MCF 10A (cell line): ENCODE results near the gene SYNDIG1L. TPM values are rescaled to one million over a fixed set of nuclear protein-coding genes. Genes with fewer than 3 reads are reported as not detected.

Experiments
- BruUV-seq: library from RNA; stranded (reverse); fragments of 400-500 nt; replicated peaks from 2 replicates; lab custom pipeline; 2021; lab: Mats Ljungman, UMichigan
- CTCF ChIA-PET: fragments of 300-600 bp; sonication (Branson Sonifier 250); formaldehyde crosslinking; extraction: SDS; loops from one replicate; lab custom pipeline; 2021; ENCODE audit warnings: antibody characterized with exemption, inconsistent platforms; lab: Yijun Ruan, JAX
- POLR2A ChIA-PET: fragments of 300-600, 350-650 bp; sonication (Branson Sonifier 250); formaldehyde crosslinking; extraction: SDS; loops from one replicate; lab custom pipeline; 2020; ENCODE audit warnings: antibody characterized with exemption, inconsistent platforms; lab: Yijun Ruan, JAX
- DNase-seq: peaks from one replicate; pipeline ENCODE4 v3.0.0-alpha.2; 2018; ENCODE audit not compliant: unreplicated experiment
- H3K27ac Mint-ChIP-seq: one replicate; pipeline ENCODE4 v1.8.0; 2022; ENCODE audit warnings: mild to moderate bottlenecking, low read depth, mixed read lengths; ENCODE audit not compliant: unreplicated experiment
- H3K27me3 Mint-ChIP-seq: one replicate; pipeline ENCODE4 v1.8.0; 2022; ENCODE audit warnings: mixed read lengths; ENCODE audit not compliant: insufficient read depth, unreplicated experiment
- H3K36me3 Mint-ChIP-seq: one replicate; pipeline ENCODE4 v1.8.0; 2022; ENCODE audit warnings: mild to moderate bottlenecking, moderate library complexity, mixed read lengths; ENCODE audit not compliant: insufficient read depth, unreplicated experiment
- H3K4me1 Mint-ChIP-seq: one replicate; pipeline ENCODE4 v1.8.0; 2022; ENCODE audit warnings: mixed read lengths; ENCODE audit not compliant: insufficient read depth, unreplicated experiment
- H3K4me3 Mint-ChIP-seq: one replicate; pipeline ENCODE4 v1.8.0; 2022; ENCODE audit warnings: mild to moderate bottlenecking, moderate library complexity, mixed read lengths; ENCODE audit not compliant: unreplicated experiment
- H3K9me3 Mint-ChIP-seq: one replicate; pipeline ENCODE4 v1.8.0; 2022; ENCODE audit warnings: mixed read lengths; ENCODE audit not compliant: unreplicated experiment
- CTCF ChIP-seq: fragments of 200-600 bp; IDR thresholded peaks from one replicate; pipeline ENCODE4 v1.8.0; 2022; ENCODE audit warnings: antibody characterized with exemption, mild to moderate bottlenecking; ENCODE audit not compliant: unreplicated experiment
- intact Hi-C: fragments of 100-400 bp; cut with micrococcal nuclease; formaldehyde crosslinking; loops from 2 replicates; pipeline ENCODE4 v1.14.1; 2022
- total RNA-seq: library from RNA; stranded (reverse); gene quantifications from 2 replicates; pipeline ENCODE4 v1.2.3, GENCODE V29; 2022

The SYNDIG1L gene
- total RNA-seq, 1 experiment from 2014 or later: not detected

- TF ChIP-seq CTCF: no peak
- ChIA-PET CTCF (interaction anchor here (0.7 to 0.8 kb wide), 2 partner anchors 9 to 44 kb away, joined by 3 read pairs; no protein-coding TSS in a partner anchor), POLR2A (no interaction called here)
- no TSS peak for BruUV-seq
- no peak for DNase-seq
- Mint-ChIP-seq H3K9me3 (no peaks in the 10 kb centered on the region), H3K36me3 (no peaks in the 10 kb centered on the region), H3K4me3 (no peak overlapping the region), H3K27me3 (peaks cover 93% of the 10 kb centered on the region), H3K27ac (no peak overlapping the region), H3K4me1 (no peaks in the 10 kb centered on the region)
- intact Hi-C loops: no loop called here
These were observed 8.3 kb upstream of the SYNDIG1L start for GRCh38 chr14:74434294-74434693.

GRCh38 chr14:74429991-74430390, 4.0 kb upstream of the SYNDIG1L start:
- intact Hi-C loops: no loop called here
- Mint-ChIP-seq H3K27me3 (peaks cover 81% of the 10 kb centered on the region), H3K4me1 (no peaks in the 10 kb centered on the region), H3K27ac (no peak overlapping the region), H3K4me3 (no peak overlapping the region), H3K36me3 (no peaks in the 10 kb centered on the region), H3K9me3 (no peaks in the 10 kb centered on the region)
- BruUV-seq: no TSS peak
- ChIA-PET CTCF (no interaction called here), POLR2A (interaction anchor here (0.7 kb wide), 1 partner anchor 18 kb away, joined by 3 read pairs; no protein-coding TSS in a partner anchor)
- no peak for DNase-seq
- TF ChIP-seq CTCF: no peak

- POLR2A ChIA-PET: interaction anchor here (0.6 kb wide), 2 partner anchors 24 to 98 kb away, joined by 3 read pairs; no protein-coding TSS in a partner anchor
- Mint-ChIP-seq H3K27ac (no peak overlapping the region), H3K9me3 (no peaks in the 10 kb centered on the region), H3K27me3 (peaks cover 81% of the 10 kb centered on the region), H3K4me3 (no peak overlapping the region), H3K36me3 (no peaks in the 10 kb centered on the region), H3K4me1 (no peaks in the 10 kb centered on the region)
- no TSS peak for BruUV-seq
- intact Hi-C loops: no loop called here
- TF ChIP-seq CTCF: no peak
- CTCF ChIA-PET: interaction anchor here (0.6 to 1.3 kb wide), 2 partner anchors 63 to 394 kb away, joined by 3 to 4 read pairs; partner anchors contain the start of gene NPC2
- DNase-seq: no peak
These were observed 3.2 kb upstream of the SYNDIG1L start for GRCh38 chr14:74429221-74429691.

- Mint-ChIP-seq H3K27me3 (peaks cover 75% of the 10 kb centered on the region), H3K4me3 (no peak overlapping the region), H3K36me3 (no peaks in the 10 kb centered on the region), H3K9me3 (no peaks in the 10 kb centered on the region), H3K4me1 (no peaks in the 10 kb centered on the region), H3K27ac (no peak overlapping the region)
- CTCF ChIA-PET: interaction anchor here (1.2 kb wide), 1 partner anchor 55 kb away, joined by 4 read pairs; no protein-coding TSS in a partner anchor
- no peak for TF ChIP-seq CTCF
- intact Hi-C loops: no loop called here
- no peak for DNase-seq
- POLR2A ChIA-PET: no interaction called here
- no TSS peak for BruUV-seq
These were observed 1.6 kb upstream of the SYNDIG1L start for GRCh38 chr14:74427651-74428050.
